CD14-positive monocyte (primary cell): ENCODE results near the gene MAPK14. TPM values are rescaled to one million over a fixed set of nuclear protein-coding genes. Genes with fewer than 3 reads are reported as not detected.
A peak's percentile ranks its signal among the peaks of the same experiment; 100 is the strongest.

Experiments used
- DNase-seq, 3 donors: peaks; one replicate each; pipeline ENCODE4 v3.0.0-alpha.2; 2011 to 2022
- H2AFZ ChIP-seq: 2 replicates; pipeline ENCODE4 v1.6.0; 2012; ENCODE audit warnings: mild to moderate bottlenecking, low read depth, low read length, inconsistent platforms; ENCODE audit not compliant: insufficient read depth, poor library complexity, severe bottlenecking
- H3K27ac ChIP-seq, 2 donors: 1 replicate in 1 of 2; 2 replicates in 1 of 2; pipeline ENCODE4 v1.5.1; 2012 to 2013; ENCODE audit warnings: low read length in 2 of 2, control low read depth in 1 of 2, inconsistent platforms in 1 of 2, low read depth in 1 of 2, mild to moderate bottlenecking in 1 of 2
- H3K27me3 ChIP-seq, 2 donors: one replicate each; pipeline versions ENCODE4 v1.6.0 to v1.6.1; 2011 to 2013; ENCODE audit warnings: low read length in 2 of 2; ENCODE audit not compliant: control insufficient read depth in 2 of 2, insufficient read depth in 2 of 2
- H3K36me3 ChIP-seq, 2 donors: replicated peaks in 1 of 2; 1 replicate in 1 of 2; 2 replicates in 1 of 2; pipeline versions ENCODE4 v1.5.1 to v1.6.1; 2012 to 2013; ENCODE audit warnings: low read length in 2 of 2, control low read depth in 1 of 2, inconsistent platforms in 1 of 2, mild to moderate bottlenecking in 1 of 2; ENCODE audit not compliant: insufficient read depth in 2 of 2, control insufficient read depth in 1 of 2
- H3K4me1 ChIP-seq, 2 donors: 1 replicate in 1 of 2; 2 replicates in 1 of 2; pipeline versions ENCODE4 v1.5.1 to v1.6.1; 2012 to 2013; ENCODE audit warnings: low read length in 2 of 2, control low read depth in 1 of 2, inconsistent platforms in 1 of 2, mild to moderate bottlenecking in 1 of 2, moderate library complexity in 1 of 2; ENCODE audit not compliant: insufficient read depth in 2 of 2, control insufficient read depth in 1 of 2
- H3K4me2 ChIP-seq: replicated peaks from 2 replicates; pipeline ENCODE3; 2012; ENCODE audit warnings: low read length, moderate library complexity, mild to moderate bottlenecking; ENCODE audit not compliant: poor library complexity, severe bottlenecking; ENCODE audit errors: extremely low read depth
- H3K4me3 ChIP-seq, 3 experiments: fragments of 200-600 bp in 1 of 3; sonication (generic) in 1 of 3; replicated peaks in 1 of 3; 1 replicate in 2 of 3; 2 replicates in 1 of 3; pipeline ENCODE4 v1.5.1; 2011 to 2013; ENCODE audit warnings: low read length in 3 of 3, mild to moderate bottlenecking in 3 of 3, control low read depth in 2 of 3, low read depth in 2 of 3, inconsistent platforms in 1 of 3, moderate library complexity in 1 of 3
- H3K79me2 ChIP-seq: 2 replicates; pipeline ENCODE4 v1.6.0; 2012; ENCODE audit warnings: mild to moderate bottlenecking, control low read depth, inconsistent platforms, low read length, moderate library complexity; ENCODE audit not compliant: insufficient read depth
- H3K9ac ChIP-seq: 2 replicates; pipeline ENCODE4 v1.6.0; 2017; ENCODE audit warnings: low read length, mild to moderate bottlenecking; ENCODE audit not compliant: insufficient read depth, poor library complexity, severe bottlenecking
- H3K9me3 ChIP-seq, 2 donors: replicated peaks in 1 of 2; 1 replicate in 1 of 2; 2 replicates in 1 of 2; pipeline versions ENCODE4 v1.5.1 to v1.6.1; 2012 to 2013; ENCODE audit warnings: low read length in 2 of 2, control low read depth in 1 of 2; ENCODE audit not compliant: control insufficient read depth in 1 of 2, insufficient read depth in 1 of 2
- H4K20me1 ChIP-seq: 2 replicates; pipeline ENCODE4 v1.6.0; 2012; ENCODE audit warnings: mild to moderate bottlenecking, low read length, control low read depth, moderate library complexity; ENCODE audit not compliant: insufficient read depth
- H3K27ac Mint-ChIP-seq, 7 donors: one replicate each; pipeline ENCODE4 v1.8.0; 2020; ENCODE audit warnings: mild to moderate bottlenecking in 7 of 7, mixed read lengths in 7 of 7, moderate library complexity in 6 of 7, inconsistent platforms in 2 of 7
- H3K27me3 Mint-ChIP-seq, 3 donors: one replicate each; pipeline ENCODE4 v1.8.0; 2021 to 2022; ENCODE audit warnings: low read depth in 3 of 3, mild to moderate bottlenecking in 3 of 3, mixed read lengths in 3 of 3, moderate library complexity in 3 of 3, inconsistent platforms in 1 of 3
- H3K36me3 Mint-ChIP-seq, 2 donors: one replicate each; pipeline ENCODE4 v1.8.0; 2020; ENCODE audit warnings: mixed read lengths in 2 of 2, inconsistent platforms in 1 of 2, mild to moderate bottlenecking in 1 of 2
- H3K4me1 Mint-ChIP-seq: one replicate; pipeline ENCODE4 v1.8.0; 2020; ENCODE audit warnings: mild to moderate bottlenecking, mixed read lengths
- H3K4me3 Mint-ChIP-seq, 2 donors: one replicate each; pipeline ENCODE4 v1.8.0; 2020; ENCODE audit warnings: mild to moderate bottlenecking in 2 of 2, mixed read lengths in 2 of 2, moderate library complexity in 1 of 2
- H3K9me3 Mint-ChIP-seq, 7 donors: one replicate each; pipeline ENCODE4 v1.8.0; 2020 to 2022; ENCODE audit warnings: mixed read lengths in 7 of 7, mild to moderate bottlenecking in 6 of 7, moderate library complexity in 6 of 7, inconsistent platforms in 2 of 7
- CTCF ChIP-seq: fragments of 200-600 bp; IDR thresholded peaks from one replicate; pipeline ENCODE4 v1.8.0; 2022; ENCODE audit warnings: antibody characterized with exemption, mild to moderate bottlenecking
- WGBS: methylation state at CpG from one replicate; pipeline ENCODE4 v1.1.5; 2013; ENCODE audit warnings: missing lambda C conversion rate; ENCODE audit not compliant: insufficient coverage; 5-methylcytosine and 5-hydroxymethylcytosine counted together
- intact Hi-C, 2 donors: fragments of 100-400 bp; cut with micrococcal nuclease; formaldehyde crosslinking; loops; one replicate each; pipeline versions ENCODE4 v1.15.0 to v1.15.1; 2023
- polyA plus RNA-seq, 3 donors: library from polyadenylated mRNA; depleted of rRNA in 1 of 3; unstranded in 2 of 3; stranded (reverse) in 1 of 3; fragments of 300-500 nt in 2 of 3; fragments of >200 nt in 1 of 3; fragmentation: Illumina TruSeq in 2 of 3; gene quantifications; 1 replicate in 2 of 3; 2 replicates in 1 of 3; pipeline ENCODE4 v1.2.3, GENCODE V29; 2012 to 2021

The MAPK14 gene
- polyA plus RNA-seq, 3 donors: 56.6 to 96.6 (median 83.7) TPM

GRCh38 chr6:36062247-36062646, 34.6 kb downstream of the MAPK14 start:
- DNase-seq: no peak
- Mint-ChIP-seq H3K9me3 (no peaks in the 10 kb centered on the region), H3K4me1 (peaks cover 34% of the 10 kb centered on the region), H3K36me3 (peaks cover 43 to 77% of the 10 kb centered on the region in 2 donors), H3K27ac (no peak overlapping the region), H3K4me3 (no peak overlapping the region), H3K27me3 (no peaks in the 10 kb centered on the region)
- no peak overlapping the region for H3K4me3 ChIP-seq
- H3K36me3 ChIP-seq: peaks cover 47 to 88% of the 10 kb centered on the region in 2 donors
- no peak for TF ChIP-seq CTCF
- H3K27me3 ChIP-seq: no peaks in the 10 kb centered on the region
- WGBS: no CpG with 5 or more reads among the region's 2 CpGs
- no peak overlapping the region for H3K4me2 ChIP-seq
- H3K9me3 ChIP-seq: no peaks in the 10 kb centered on the region
- H3K4me1 ChIP-seq: peaks cover 0 to 14% of the 10 kb centered on the region in 2 donors
- H2AFZ ChIP-seq: no peak overlapping the region
- peaks cover 100% of the 10 kb centered on the region for H4K20me1 ChIP-seq
- H3K27ac ChIP-seq: no peak overlapping the region
- H3K9ac ChIP-seq: no peak overlapping the region
- peaks cover 100% of the 10 kb centered on the region for H3K79me2 ChIP-seq
- intact Hi-C loops: no loop called here

- peaks cover 0 to 14% of the 10 kb centered on the region in 2 donors for H3K4me1 ChIP-seq
- no peak for DNase-seq
- no peak overlapping the region for H3K4me3 ChIP-seq
- H3K4me3 Mint-ChIP-seq: no peak overlapping the region
- peaks cover 42 to 73% of the 10 kb centered on the region in 2 donors for H3K36me3 Mint-ChIP-seq
- no peak overlapping the region for H3K9ac ChIP-seq
- H3K4me1 Mint-ChIP-seq: peaks cover 40% of the 10 kb centered on the region
- peaks cover 0 to 4% (median 0%) of the 10 kb centered on the region in 7 donors for H3K9me3 Mint-ChIP-seq
- H3K36me3 ChIP-seq: peaks cover 46 to 88% of the 10 kb centered on the region in 2 donors
- H3K27ac ChIP-seq: peak overlapping the region in 1 of 2 donors; percentile 60
- no peak for TF ChIP-seq CTCF
- H3K27ac Mint-ChIP-seq: peak overlapping the region in 3 of 7 donors; percentile 39 to 82 (median 80)
- H3K79me2 ChIP-seq: peaks cover 100% of the 10 kb centered on the region
- no peaks in the 10 kb centered on the region for H3K27me3 Mint-ChIP-seq
- no peaks in the 10 kb centered on the region for H3K9me3 ChIP-seq
- WGBS: 100% methylated on average over 1 of the region's 4 CpGs
- H4K20me1 ChIP-seq: peaks cover 100% of the 10 kb centered on the region
- H3K4me2 ChIP-seq: no peak overlapping the region
- H2AFZ ChIP-seq: no peak overlapping the region
- intact Hi-C loops: no loop called here
- H3K27me3 ChIP-seq: no peaks in the 10 kb centered on the region
Measured at GRCh38 chr6:36063318-36064060, 35.9 kb downstream of the MAPK14 start.
